NCI-H82 treated with DMSO at 0.1 percent for 48 hours (cell line): Measurements from ENCODE around the gene ZCCHC7.
"Not testable (repeated sequence)": the region's sequence is repeated elsewhere in the genome, so short reads cannot be mapped to it uniquely, and the experiment has no call there.

Experiments
- DNase-seq: peaks from one replicate; lab custom pipeline; 2025; ENCODE audit not compliant: unreplicated experiment; lab: John Stamatoyannopoulos, UW

The ZCCHC7 gene

GRCh38 chr9:37120843-37121335 is 515 bp downstream of the ZCCHC7 start:
- not testable (repeated sequence) for DNase-seq

GRCh38 chr9:37121881-37122280 is 1.5 kb downstream of the ZCCHC7 start:
- no peak for DNase-seq

- no peak for DNase-seq
These were observed 5.9 kb downstream of the ZCCHC7 start for GRCh38 chr9:37126214-37126788.

GRCh38 chr9:37127018-37127417 is 6.6 kb downstream of the ZCCHC7 start:
- DNase-seq = no peak

GRCh38 chr9:37128051-37128450 is 7.7 kb downstream of the ZCCHC7 start:
- no peak for DNase-seq

GRCh38 chr9:37134166-37134565 is 13.8 kb downstream of the ZCCHC7 start:
- DNase-seq = no peak

GRCh38 chr9:37141015-37141414 is 20.6 kb downstream of the ZCCHC7 start:
- no peak for DNase-seq

- no peak for DNase-seq
These were observed 24.4 kb downstream of the ZCCHC7 start for GRCh38 chr9:37144762-37145161.

- DNase-seq = no peak
These were observed 26.0 kb downstream of the ZCCHC7 start for GRCh38 chr9:37146410-37146809.

- DNase-seq = no peak
These were observed 27.8 kb downstream of the ZCCHC7 start for GRCh38 chr9:37148181-37148580.

- no peak for DNase-seq
These were observed 29.4 kb downstream of the ZCCHC7 start for GRCh38 chr9:37149666-37150308.

GRCh38 chr9:37150415-37150814 is 30.0 kb downstream of the ZCCHC7 start:
- DNase-seq = no peak

- DNase-seq = no peak
These were observed 31.4 kb downstream of the ZCCHC7 start for GRCh38 chr9:37151812-37152211.

GRCh38 chr9:37152365-37152764 is 32.0 kb downstream of the ZCCHC7 start:
- no peak for DNase-seq

GRCh38 chr9:37155601-37156000 is 35.2 kb downstream of the ZCCHC7 start:
- no peak for DNase-seq

GRCh38 chr9:37156205-37156604 is 35.8 kb downstream of the ZCCHC7 start:
- no peak for DNase-seq

- DNase-seq = no peak
These were observed 36.5 kb downstream of the ZCCHC7 start for GRCh38 chr9:37156781-37157356.

- no peak for DNase-seq
These were observed 37.5 kb downstream of the ZCCHC7 start for GRCh38 chr9:37157726-37158377.

- no peak for DNase-seq
These were observed 42.9 kb downstream of the ZCCHC7 start for GRCh38 chr9:37163299-37163698.

GRCh38 chr9:37164335-37164734 is 44.0 kb downstream of the ZCCHC7 start:
- not testable (repeated sequence) for DNase-seq

- DNase-seq = no peak
These were observed 45.3 kb downstream of the ZCCHC7 start for GRCh38 chr9:37165644-37166043.

GRCh38 chr9:37167456-37168047 is 47.2 kb downstream of the ZCCHC7 start:
- DNase-seq = no peak
